CD4-positive, alpha-beta T cell treated with Interferon alpha-2 for 1 hour (primary cell): ENCODE results near the gene MORC4.
A peak's percentile ranks its signal among the peaks of the same experiment; 100 is the strongest.
"Not testable (repeated sequence)": the region's sequence is repeated elsewhere in the genome, so short reads cannot be mapped to it uniquely, and the experiment has no call there.

ENCODE experiments used
- DNase-seq, 2 donors: peaks; one replicate each; pipeline ENCODE4 v3.0.0-alpha.2; 2020 to 2022

MORC4 gene

DNA sequence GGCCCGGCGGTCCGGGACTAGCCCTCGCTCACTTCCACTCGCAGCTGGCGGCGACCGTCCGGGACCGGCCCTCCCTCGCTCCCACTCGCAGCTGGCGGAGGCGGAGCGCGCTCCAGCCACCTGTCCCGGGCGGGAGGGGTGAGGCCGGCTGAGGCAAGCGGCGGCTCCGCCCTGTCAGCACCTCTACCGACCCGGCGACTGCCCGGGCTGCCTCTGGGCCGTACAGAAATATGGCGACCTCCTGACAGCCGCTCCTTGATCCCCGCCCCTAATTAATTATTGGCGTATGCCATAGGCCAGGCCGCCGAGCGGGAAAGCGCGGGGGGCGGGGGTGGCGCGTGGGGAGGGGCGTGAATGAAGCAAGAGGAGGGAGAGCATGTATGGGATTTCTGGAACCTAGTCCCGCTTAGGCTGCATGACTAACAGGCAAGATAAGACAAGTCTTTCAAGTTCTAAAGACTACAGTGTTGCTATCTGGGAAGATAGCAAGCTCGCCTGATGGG is at the start of gene MORC4:
MORC4 (minus strand) TSS at position 200 of the 503 bp plus-strand sequence. CDS start 243 bp downstream, outside the sequence.
- DNase-seq = peak; percentile 66 to 76

DNA sequence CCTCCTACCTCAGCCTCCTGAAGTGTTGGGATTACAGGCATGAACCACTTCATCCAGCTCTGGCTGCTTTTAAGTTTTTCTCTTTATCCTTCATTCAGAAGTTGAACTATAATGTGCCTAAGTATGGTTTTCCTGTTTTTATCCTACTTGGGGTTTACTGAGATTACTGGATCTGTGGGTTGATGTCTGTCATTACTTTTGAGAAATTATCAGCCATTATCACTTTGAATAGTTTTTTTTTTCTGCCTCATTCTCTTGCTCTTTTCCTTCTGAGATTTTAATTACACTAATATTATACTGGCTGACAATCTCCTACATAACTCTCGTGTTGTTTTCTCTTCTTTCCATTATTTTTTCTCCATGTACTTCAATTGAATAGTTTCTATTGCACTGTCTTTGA is 47.6 kb upstream of the MORC4 start:
- no peak for DNase-seq

DNA sequence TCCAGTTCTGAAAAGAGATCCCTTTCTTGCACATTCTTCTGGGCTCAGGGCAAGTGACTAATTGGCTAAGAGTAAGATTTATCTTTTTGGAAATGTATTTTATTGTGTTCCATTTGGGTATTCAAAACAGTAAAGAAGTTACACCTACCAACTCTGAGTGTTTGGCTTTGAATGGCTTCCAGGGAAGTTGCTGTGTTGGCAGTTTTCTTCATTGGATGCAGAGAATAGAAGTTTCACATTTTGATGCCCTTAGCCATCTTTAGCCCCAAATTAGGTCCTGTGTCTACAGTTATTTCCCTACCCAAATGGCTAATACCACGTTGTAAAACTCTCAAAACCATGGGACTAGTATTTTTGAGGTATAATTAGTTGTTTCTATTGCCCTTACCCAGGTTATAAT is 29.7 kb upstream of the MORC4 start:
- no peak for DNase-seq

DNA sequence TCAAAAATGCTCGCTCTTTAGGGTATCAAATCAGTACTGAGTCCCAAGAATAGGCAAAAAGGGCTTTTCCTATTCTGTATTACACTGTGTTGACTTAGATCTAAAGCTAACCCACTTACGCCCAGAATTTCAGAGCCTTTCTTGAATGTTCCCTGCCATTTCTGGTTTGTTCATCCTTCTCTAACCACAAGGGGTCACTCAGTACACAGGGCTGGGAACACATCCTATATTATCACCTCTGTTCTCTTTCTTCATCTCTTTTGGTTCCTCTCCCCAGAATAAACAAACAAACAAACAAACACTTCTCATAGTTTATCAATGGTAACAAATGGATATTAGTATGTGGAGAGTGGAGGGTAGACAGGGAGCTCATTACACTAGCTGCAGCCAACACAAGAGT is 25.5 kb upstream of the MORC4 start:
- peak in 1 of 2 donors; percentile 25 for DNase-seq

DNA sequence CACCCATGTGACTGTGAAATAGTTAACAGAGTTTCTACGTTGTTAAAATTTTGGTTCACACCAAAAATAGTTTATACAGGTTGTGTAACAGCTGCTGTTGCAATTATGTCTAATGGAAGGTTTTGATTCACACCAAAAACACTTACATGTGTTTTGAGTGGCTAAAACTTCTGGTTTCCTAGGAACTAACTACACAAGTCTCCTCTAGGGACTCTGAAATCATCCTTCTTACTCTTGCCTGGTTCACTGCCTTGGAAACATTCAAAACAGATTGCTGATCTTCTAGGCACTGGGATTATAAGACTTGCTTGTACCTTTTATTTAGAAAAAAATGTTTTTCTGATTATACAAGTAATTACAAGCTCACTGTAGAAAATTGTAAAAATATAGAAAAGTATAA is 14.9 kb upstream of the MORC4 start:
- no peak for DNase-seq

DNA sequence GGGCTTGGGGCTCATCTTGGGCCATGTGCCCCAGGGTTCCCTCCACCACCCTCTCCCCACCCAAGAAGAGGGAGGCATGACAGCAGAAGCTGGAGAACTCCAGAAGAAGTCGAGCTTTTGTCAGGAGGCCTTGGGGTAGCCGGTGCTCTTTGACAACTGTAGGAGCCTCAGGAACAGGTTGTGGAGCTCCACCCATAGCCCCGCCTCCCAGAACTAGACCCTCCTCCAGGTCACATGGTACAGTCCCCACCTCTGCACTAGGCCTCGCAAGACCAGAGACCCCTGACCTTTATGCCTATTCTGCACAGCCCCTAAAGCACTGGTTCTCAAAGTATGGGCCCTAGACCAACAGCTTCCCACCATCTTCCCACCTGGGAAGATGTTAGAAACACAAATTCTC is 8.0 kb upstream of the MORC4 start:
- no peak for DNase-seq

DNA sequence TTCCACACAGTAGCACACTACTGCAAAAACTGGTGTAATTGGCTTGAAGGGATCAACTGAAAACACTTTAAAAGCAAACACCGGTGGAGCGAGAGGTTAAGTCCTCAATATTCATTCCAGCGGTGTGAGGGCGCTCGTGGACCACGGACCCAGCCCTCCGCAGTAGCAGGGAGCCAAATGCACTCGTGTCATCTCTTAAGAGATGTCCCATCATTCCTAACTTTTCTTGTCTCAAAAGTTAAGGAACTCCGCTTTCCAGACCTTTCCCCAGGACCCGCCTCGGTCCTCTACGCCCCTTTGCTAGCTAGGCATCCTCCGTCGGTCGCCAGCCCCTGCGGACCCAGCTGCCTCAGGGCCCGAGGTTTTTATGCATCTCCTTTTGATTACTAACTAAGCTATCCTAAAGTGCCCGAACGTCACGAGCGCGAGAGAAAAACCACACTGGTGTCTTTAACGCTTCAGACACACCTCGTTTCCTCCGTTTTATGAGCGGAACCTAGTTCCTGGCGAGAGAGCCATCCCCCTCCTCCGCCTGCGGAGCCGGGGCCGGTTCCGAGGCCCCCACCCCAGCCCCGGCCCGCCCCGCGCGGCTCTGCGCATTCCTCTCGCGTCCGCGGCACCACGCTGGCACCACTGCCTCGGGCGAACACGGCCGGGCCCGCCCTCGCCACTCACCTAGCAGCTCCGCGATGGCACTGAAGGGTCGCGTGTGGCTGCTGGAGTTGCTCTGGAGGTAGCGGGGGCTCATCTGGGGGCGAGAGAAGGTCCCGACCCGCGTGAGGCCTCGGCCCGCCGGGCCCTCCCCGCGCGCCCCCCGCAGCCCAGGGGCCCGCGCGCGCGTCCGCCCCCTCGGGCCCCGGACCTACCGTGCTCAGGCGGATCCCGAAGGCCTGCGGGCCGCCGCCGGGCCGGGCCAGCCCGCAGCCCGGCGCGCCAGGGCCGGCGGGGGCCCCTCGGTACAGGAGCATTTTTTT is 723 bp downstream of the MORC4 start:
- DNase-seq = peak; percentile 21 to 49

DNA sequence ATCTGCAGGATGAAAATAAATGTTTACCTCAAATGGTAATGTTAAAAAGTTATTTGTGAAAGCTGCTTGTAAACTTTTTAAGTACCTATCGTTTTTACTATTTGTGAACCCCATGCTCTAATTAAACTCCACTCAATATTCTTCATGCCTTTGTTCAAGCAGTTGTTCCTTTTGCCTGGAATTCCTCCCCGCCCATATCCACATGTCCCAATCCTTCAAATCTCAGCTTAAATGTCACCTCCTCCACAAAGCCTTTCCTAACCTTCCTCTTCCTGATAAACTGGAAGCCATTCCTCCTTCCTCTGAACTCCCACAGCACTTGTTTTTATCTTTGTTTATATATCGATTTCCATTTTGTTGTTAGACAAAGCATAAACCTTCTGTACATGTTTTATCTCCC is 2.4 kb downstream of the MORC4 start:
- no peak for DNase-seq

DNA sequence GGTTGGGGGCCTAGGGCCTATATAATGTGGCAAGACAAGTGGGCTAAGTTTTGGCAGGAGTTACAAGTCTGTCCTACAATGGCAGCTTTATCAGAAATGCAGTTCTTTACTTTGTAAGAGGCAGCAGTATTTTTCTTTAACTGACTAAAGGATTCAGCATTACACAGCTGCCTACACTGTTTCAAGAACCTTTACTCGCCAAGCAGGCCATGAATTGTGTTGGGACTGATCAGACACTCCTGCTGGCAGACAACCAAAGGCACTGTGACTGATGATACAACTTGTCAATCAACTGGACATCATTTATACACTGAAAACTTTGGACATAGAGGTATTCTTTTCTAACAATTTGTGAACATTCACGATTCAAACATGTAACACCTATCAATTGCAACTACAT is 4.3 kb downstream of the MORC4 start:
- no peak for DNase-seq

DNA sequence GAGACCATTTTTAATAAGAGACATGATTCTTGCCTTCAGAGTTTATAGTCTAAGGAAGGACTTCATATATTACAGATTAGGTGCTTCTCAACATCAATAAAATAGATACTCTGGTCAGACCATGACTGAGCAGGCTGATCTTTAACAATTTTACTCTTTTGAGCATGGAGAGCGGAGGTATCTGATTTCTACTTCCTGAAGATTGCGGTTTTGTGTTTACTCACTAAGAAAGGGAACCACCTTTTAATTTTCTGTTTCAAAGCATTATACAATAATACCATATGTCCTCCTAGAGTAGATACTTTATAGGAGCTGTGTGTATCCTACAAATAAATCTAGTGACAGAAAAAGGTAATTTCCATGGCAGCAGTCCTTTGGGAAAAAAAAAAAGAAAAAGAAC is 12.5 kb downstream of the MORC4 start:
- DNase-seq = no peak

DNA sequence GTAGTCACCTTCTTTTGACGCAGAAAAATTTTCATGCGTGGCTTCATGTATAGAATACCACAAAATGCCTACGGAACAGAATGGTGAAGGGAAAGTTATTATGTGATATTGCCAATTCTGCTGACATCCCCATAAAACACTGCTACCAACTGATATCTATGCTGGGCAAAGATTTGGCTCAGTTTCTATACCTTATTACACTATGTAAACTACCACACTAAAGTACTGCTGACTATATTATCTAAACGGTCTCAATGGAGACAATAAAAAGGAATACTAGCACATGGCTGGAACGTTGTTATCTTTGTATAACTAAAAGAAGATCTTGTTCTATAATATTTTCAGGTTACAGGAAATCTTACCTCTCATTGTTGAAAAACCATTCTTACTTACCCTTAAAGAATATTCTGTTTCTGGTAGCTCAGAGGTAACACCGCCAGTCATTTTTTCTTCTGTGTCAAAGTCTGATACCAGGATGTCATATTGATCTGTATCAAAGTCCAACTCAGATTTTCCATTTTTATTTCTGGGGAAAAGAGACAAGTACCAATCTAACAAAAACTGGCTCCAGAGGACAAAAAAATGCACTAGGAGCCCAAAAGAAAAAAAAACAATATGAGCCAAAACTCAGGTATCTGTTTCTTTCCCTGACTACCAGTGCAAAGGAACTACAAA is 18.9 kb downstream of the MORC4 start:
- no peak for DNase-seq

DNA sequence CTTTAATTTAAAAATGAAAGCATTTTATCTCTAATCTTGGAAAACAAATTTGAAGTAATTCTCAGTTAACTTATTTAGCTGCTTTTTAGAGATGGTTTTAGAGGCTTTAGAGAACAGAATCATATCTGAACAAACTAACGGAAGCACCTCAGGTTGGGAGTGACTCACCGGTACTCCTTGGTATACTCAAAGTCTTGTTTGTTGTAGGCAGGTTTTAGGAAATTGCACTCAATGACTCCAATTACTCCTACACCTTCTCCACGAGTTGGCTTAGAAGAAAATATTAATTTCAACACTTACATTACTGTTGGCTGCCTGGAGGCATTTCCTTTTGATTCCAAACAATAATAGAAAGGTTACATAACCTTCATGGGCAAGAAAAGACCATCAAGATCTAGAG is 23.6 kb downstream of the MORC4 start:
- DNase-seq = no peak

DNA sequence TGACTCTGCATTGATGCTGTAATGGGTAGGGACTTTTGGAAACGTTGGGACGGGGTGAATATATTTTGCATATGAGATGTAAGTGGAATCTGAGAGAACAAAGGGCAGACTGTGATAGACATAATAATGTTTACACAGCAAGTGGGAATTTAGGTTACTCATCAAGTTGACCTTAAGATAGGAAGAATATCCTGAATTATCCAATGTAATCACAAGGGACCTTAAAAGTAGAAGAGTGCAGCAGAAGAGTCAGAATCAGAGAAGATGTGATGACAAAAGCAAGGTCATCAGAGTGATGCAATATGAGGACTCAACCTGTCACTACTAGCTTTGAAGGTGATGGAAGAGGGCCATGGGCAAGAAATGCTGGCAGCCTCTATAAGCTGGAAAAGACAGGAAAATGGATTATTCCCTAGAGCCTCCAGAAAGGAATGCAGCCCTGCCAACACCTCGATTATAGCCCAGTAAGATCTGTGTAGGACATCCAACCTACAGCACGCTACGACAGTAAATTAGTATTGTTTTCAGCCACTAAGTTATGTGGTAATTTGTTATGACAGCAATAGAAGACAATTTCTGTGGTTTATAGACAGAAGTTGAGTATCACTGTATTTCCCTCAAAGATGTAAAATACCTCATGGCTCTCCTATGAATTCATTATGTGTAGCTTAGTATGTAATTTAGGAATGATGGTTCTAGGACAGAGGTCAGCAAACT is 26.4 kb downstream of the MORC4 start:
- DNase-seq = no peak

DNA sequence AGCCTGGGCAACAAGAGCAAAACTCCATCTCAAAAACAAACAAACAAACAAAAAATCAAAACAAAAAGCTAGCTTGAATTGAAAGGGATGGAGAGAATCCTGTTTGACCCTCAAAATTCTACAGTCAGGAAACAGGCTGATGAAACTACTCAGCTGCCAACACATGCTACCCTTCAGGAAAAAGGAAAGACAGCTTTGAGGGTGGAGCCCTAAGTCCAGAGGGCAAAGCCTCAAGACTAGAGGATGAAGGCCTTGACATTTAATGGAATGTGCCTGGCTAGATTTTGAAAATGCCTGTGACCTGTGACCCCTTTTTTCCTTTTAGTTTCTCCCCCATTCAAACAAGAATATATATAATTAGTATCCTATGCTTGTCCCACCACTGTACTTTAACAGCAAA is 27.1 kb downstream of the MORC4 start:
- no peak for DNase-seq

DNA sequence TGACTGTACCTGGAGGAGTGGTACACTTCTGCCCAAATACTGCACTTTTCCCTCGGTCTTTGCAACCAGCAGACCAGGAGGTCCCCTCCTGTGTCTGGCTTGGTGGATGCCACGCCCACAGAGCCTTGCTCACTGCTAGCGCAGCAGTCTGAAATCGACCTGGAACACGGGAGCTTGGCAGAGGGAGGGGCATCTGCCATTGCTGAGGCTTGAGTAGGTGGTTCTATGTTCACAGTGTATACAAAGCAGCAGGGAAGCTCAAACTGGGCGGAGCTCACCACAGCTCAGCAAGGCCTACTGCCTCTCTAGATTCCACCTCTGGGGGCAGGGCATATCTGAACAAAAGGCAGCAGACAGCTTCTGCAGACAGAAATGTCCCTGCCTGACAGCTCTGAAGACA is 33.5 kb downstream of the MORC4 start:
- DNase-seq = not testable (repeated sequence)

DNA sequence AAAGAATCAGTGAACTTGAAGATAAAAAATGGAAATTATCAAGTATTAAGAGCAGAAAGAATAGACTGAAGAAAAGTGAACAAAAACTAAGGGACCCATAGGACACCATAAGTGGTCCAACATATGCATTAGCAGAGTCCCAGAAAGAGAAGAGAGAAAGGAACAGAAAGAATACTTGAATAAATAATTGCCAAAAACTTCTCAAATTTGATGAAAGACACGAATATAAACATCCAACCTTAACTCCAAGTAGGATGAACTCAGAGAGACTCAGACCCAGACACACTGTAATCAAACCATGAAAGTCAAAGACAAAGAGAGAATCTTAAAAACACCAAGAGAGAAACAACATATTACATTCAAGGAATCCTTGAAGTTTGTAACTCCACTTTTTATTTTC is 35.7 kb downstream of the MORC4 start:
- DNase-seq = no peak

DNA sequence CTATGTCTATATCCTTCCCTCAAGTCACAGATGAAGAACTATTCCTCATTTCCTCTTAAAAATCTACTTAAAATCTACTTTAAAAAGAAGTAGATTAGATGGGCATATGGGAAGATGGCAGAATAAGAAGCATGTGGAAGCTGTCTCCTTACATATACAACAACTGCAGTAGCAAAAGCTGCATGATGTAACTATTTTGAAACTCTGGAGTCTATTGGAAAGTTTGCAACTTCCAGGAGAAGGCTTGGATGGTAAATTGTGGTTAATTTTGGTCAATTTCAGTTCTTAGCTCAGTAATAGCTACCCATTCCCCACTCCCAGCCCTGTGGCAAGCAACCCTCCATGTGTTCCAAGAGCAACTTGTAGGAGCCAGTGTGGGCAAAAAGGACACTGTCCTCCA is 36.9 kb downstream of the MORC4 start:
- no peak for DNase-seq

DNA sequence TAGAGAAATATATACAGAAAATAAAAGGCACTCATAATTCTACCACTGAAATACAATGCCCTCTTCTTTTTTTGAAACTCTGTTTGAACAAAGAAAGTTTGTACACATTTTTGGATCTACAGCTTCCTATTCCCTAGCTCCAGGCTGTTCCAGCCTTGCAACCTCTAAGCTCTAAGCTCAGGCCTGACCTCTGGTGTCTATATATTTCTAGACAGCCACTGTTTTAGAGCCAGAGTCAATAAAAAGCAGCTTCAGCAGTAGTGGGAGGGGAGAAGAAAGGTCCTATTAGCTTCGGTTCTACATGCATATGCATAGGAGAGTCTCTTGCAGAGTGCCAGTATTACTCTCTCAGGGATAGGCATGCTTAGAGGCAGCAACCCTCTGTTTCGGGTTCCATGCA is 40.1 kb downstream of the MORC4 start:
- DNase-seq = no peak

DNA sequence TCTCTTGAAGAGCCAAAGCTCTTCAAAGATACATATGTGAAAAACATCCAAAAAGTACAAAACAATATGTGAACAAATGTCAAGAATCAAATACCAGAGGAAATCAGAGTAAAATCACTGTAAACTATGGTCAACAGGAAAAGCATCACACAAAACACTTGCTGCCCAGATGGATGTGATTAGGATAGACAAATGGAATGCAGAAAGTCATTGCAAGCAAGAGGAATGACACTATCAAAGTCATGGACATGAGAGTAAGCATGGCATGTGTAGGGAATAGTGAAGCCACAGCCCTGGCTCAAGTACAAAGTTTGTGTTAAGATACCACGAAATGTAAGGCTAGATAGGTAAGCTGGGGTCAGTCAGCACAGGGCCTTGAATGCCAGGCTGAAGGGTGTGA is 42.2 kb downstream of the MORC4 start:
- no peak for DNase-seq

DNA sequence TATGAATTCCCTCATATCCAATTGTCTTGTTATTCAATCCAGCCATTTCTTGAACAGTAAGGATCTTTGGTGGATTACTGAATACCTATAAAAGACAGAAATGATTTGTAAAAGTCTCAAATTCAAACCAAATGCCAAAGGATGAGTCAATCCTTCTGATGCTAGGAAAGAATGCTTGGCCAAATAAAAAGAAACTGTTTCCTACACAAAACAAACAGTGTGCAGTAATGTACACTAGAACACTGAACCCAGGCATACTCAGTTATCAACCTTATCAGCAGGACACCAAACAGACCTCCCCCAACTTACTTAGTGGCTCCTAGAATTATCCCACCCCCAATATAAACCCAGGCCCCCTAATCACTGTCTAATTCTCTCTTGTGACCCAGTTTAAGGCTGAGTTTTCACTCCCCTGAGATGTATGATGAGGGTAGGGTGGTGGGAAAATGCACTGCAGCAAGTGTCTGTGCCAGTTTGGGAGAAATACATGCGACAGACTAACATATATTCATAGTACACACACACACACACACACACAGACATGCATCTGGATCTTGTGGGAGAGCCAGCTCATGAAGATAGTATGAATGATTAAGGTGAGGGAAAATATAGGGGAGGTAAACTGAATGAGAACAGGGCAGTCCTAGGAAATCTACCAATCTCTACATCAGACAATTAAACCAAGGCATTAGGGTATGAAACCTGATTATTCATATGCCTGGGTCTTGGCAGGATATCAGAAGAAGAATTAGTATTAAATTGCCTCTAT is 44.8 kb downstream of the MORC4 start:
- no peak for DNase-seq

DNA sequence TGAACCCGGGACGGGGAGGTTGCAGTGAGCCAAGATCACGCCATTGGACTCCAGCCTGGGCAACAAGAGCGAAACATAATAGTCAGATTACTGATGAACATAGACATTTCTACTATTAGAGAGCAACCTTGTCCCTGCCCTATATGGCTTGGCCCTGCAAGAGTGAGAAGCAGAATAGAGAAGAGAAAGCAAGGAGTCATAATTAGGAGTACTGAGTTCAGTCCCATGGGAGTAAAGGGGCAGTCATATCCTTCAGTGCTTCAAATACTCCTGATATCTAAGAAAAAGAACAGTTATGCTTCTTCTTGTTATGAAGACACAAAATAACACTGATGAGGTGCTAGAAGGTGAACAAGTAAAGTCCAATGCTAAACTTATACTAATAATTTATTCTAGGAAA is 46.0 kb downstream of the MORC4 start:
- DNase-seq = no peak

DNA sequence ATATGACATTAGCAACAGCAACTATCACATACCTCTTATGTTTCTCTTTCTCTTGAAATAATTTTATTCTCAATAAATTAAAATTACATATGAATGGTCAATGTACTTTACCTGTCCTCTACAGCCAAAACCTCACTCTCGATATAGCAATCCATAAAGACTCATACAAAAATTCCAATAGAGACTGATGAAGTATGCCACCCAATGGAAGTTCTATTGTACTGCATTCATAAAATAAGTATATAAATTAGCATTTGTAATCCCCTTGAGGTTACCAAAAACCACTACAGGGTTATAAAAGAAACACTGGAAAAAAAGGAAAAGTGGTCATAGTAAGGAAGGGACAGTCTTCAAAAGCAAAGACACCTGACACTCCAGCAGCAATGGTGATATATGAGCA is 47.0 kb downstream of the MORC4 start:
- peak in 1 of 2 donors; percentile 3 for DNase-seq

DNA sequence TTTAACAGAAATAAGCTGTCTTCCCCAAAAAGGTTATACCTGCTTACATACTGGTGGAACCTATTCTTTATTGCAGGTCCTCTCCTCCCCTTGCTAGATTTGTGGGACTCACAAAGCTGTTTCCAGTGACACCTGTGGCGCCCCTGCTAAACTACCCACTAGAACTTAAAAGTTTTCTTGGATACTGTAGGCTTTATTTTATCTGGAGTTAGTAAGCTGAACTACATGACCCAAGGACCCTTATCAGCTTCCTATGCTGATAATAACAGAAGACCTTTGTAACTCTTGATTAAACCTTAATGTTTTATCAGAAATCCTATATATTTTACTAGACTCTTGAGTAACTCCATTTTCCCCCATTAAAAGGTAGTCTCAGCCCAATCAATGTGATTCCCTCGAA is 47.5 kb downstream of the MORC4 start:
- no peak for DNase-seq
